ENCODE data around the gene SOD1. TPM values are rescaled to one million over a fixed set of nuclear protein-coding genes. Genes with fewer than 3 reads are reported as not detected.

The SOD1 gene
- total RNA-seq, 1 experiment from 2014 or later: 275 TPM

- H2AFZ ChIP-seq (ENCODE audit: low read length): no peak overlapping the region
- H3K4me3 ChIP-seq (ENCODE audit: low read length): no peak overlapping the region
- no peak overlapping the region for H3K4me2 ChIP-seq (ENCODE audit: low read depth, low read length, poor library complexity, severe bottlenecking)
- H3K27ac ChIP-seq (ENCODE audit: low read length): peak overlapping the region; percentile 66
- no peak for DNase-seq
- H3K9me2 ChIP-seq (replicated peaks; ENCODE audit: insufficient read depth, low read length): no peaks in the 10 kb centered on the region
- peaks cover 50% of the 10 kb centered on the region for H3K36me3 ChIP-seq (ENCODE audit: insufficient read depth, low read length)
- no peak overlapping the region for H3K9ac ChIP-seq (ENCODE audit: low read length)
- 0 out of 2 replicates have a peak, but pooled peaks cover 8% of the 10 kb centered on the region for H4K20me1 ChIP-seq (ENCODE audit: insufficient read depth, low read depth, low read length)
- peaks cover 16% of the 10 kb centered on the region for H3K79me2 ChIP-seq (ENCODE audit: low read length)
- H3K9me3 ChIP-seq (ENCODE audit: low read length): no peaks in the 10 kb centered on the region
- no peaks in the 10 kb centered on the region for H3K27me3 ChIP-seq (ENCODE audit: low read length)
- H3K4me1 ChIP-seq (ENCODE audit: low read length): peaks cover 52% of the 10 kb centered on the region
Observed at GRCh38 chr21:31668651-31669491, 9.4 kb downstream of the SOD1 start.

- no peak overlapping the region for H3K4me2 ChIP-seq (ENCODE audit: low read depth, low read length, poor library complexity, severe bottlenecking)
- H3K9me3 ChIP-seq (ENCODE audit: low read length): no peaks in the 10 kb centered on the region
- H3K79me2 ChIP-seq (ENCODE audit: low read length): peaks cover 8% of the 10 kb centered on the region
- peaks cover 46% of the 10 kb centered on the region for H3K36me3 ChIP-seq (ENCODE audit: insufficient read depth, low read length)
- H3K27ac ChIP-seq (ENCODE audit: low read length): peak overlapping the region; percentile 66
- H3K4me1 ChIP-seq (ENCODE audit: low read length): peaks cover 40% of the 10 kb centered on the region
- 0 out of 2 replicates have a peak, but pooled peaks cover 5% of the 10 kb centered on the region for H4K20me1 ChIP-seq (ENCODE audit: insufficient read depth, low read depth, low read length)
- no peaks in the 10 kb centered on the region for H3K9me2 ChIP-seq (replicated peaks; ENCODE audit: insufficient read depth, low read length)
- H3K9ac ChIP-seq (ENCODE audit: low read length): no peak overlapping the region
- H2AFZ ChIP-seq (ENCODE audit: low read length): no peak overlapping the region
- H3K4me3 ChIP-seq (ENCODE audit: low read length): no peak overlapping the region
- no peak for DNase-seq
- H3K27me3 ChIP-seq (ENCODE audit: low read length): no peaks in the 10 kb centered on the region
Observed at GRCh38 chr21:31670070-31670469, 10.6 kb downstream of the SOD1 start.

GRCh38 chr21:31671146-31671716 lies 11.7 kb downstream of the SOD1 start:
- Histone ChIP-seq H3K79me2 (ENCODE audit: low read length) (peaks cover 1% of the 10 kb centered on the region; the same call in 1 of the 2 replicates), H3K36me3 (ENCODE audit: insufficient read depth, low read length) (peaks cover 38% of the 10 kb centered on the region), H3K4me3 (ENCODE audit: low read length) (no peak overlapping the region), H4K20me1 (ENCODE audit: insufficient read depth, low read depth, low read length) (no peaks in the 10 kb centered on the region), H3K9ac (ENCODE audit: low read length) (no peak overlapping the region), H3K4me2 (ENCODE audit: low read depth, low read length, poor library complexity, severe bottlenecking) (no peak overlapping the region), H2AFZ (ENCODE audit: low read length) (no peak overlapping the region), H3K4me1 (ENCODE audit: low read length) (peaks cover 40% of the 10 kb centered on the region), H3K27me3 (ENCODE audit: low read length) (no peaks in the 10 kb centered on the region), H3K27ac (ENCODE audit: low read length) (no peak overlapping the region), H3K9me3 (ENCODE audit: low read length) (no peaks in the 10 kb centered on the region), H3K9me2 (replicated peaks; ENCODE audit: insufficient read depth, low read length) (no peaks in the 10 kb centered on the region)
- no peak for DNase-seq

- Histone ChIP-seq H3K27ac (ENCODE audit: low read length) (no peak overlapping the region), H3K79me2 (ENCODE audit: low read length) (no peaks in the 10 kb centered on the region), H3K4me1 (ENCODE audit: low read length) (peaks cover 40% of the 10 kb centered on the region), H4K20me1 (ENCODE audit: insufficient read depth, low read depth, low read length) (no peaks in the 10 kb centered on the region), H3K4me3 (ENCODE audit: low read length) (no peak overlapping the region), H3K9me2 (replicated peaks; ENCODE audit: insufficient read depth, low read length) (no peaks in the 10 kb centered on the region), H3K4me2 (ENCODE audit: low read depth, low read length, poor library complexity, severe bottlenecking) (no peak overlapping the region), H3K9ac (ENCODE audit: low read length) (no peak overlapping the region), H2AFZ (ENCODE audit: low read length) (no peak overlapping the region), H3K27me3 (ENCODE audit: low read length) (no peaks in the 10 kb centered on the region), H3K36me3 (ENCODE audit: insufficient read depth, low read length) (peaks cover 31% of the 10 kb centered on the region), H3K9me3 (ENCODE audit: low read length) (no peaks in the 10 kb centered on the region)
- DNase-seq: no peak
Observed at GRCh38 chr21:31671931-31672330, 12.4 kb downstream of the SOD1 start.

GRCh38 chr21:31673321-31673912 lies 13.9 kb downstream of the SOD1 start:
- Histone ChIP-seq H3K4me2 (ENCODE audit: low read depth, low read length, poor library complexity, severe bottlenecking) (no peak overlapping the region), H3K79me2 (ENCODE audit: low read length) (0 out of 2 replicates have a peak, but pooled peaks cover 2% of the 10 kb centered on the region), H3K27me3 (ENCODE audit: low read length) (no peaks in the 10 kb centered on the region), H3K4me3 (ENCODE audit: low read length) (no peak overlapping the region), H3K36me3 (ENCODE audit: insufficient read depth, low read length) (peaks cover 29% of the 10 kb centered on the region), H3K9me2 (replicated peaks; ENCODE audit: insufficient read depth, low read length) (no peaks in the 10 kb centered on the region), H4K20me1 (ENCODE audit: insufficient read depth, low read depth, low read length) (no peaks in the 10 kb centered on the region), H3K27ac (ENCODE audit: low read length) (no peak overlapping the region; the same call in 1 of the 2 replicates), H2AFZ (ENCODE audit: low read length) (no peak overlapping the region), H3K9ac (ENCODE audit: low read length) (no peak overlapping the region), H3K9me3 (ENCODE audit: low read length) (no peaks in the 10 kb centered on the region), H3K4me1 (ENCODE audit: low read length) (peaks cover 44% of the 10 kb centered on the region)
- no peak for DNase-seq

- Histone ChIP-seq H3K4me1 (ENCODE audit: low read length) (peaks cover 35% of the 10 kb centered on the region), H3K79me2 (ENCODE audit: low read length) (peaks cover 10% of the 10 kb centered on the region), H3K36me3 (ENCODE audit: insufficient read depth, low read length) (peaks cover 34% of the 10 kb centered on the region), H3K9me2 (replicated peaks; ENCODE audit: insufficient read depth, low read length) (no peaks in the 10 kb centered on the region), H3K9me3 (ENCODE audit: low read length) (no peaks in the 10 kb centered on the region), H3K9ac (ENCODE audit: low read length) (no peak overlapping the region), H3K27ac (ENCODE audit: low read length) (peak overlapping the region; percentile 64), H3K27me3 (ENCODE audit: low read length) (no peaks in the 10 kb centered on the region), H2AFZ (ENCODE audit: low read length) (no peak overlapping the region), H4K20me1 (ENCODE audit: insufficient read depth, low read depth, low read length) (no peaks in the 10 kb centered on the region), H3K4me2 (ENCODE audit: low read depth, low read length, poor library complexity, severe bottlenecking) (no peak overlapping the region), H3K4me3 (ENCODE audit: low read length) (no peak overlapping the region)
- no peak for DNase-seq
Observed at GRCh38 chr21:31675318-31675717, 15.8 kb downstream of the SOD1 start.

GRCh38 chr21:31675960-31676359 lies 16.5 kb downstream of the SOD1 start:
- H3K4me1 ChIP-seq (ENCODE audit: low read length): peaks cover 35% of the 10 kb centered on the region
- H3K4me3 ChIP-seq (ENCODE audit: low read length): no peak overlapping the region
- H3K4me2 ChIP-seq (ENCODE audit: low read depth, low read length, poor library complexity, severe bottlenecking): no peak overlapping the region
- H4K20me1 ChIP-seq (ENCODE audit: insufficient read depth, low read depth, low read length): no peaks in the 10 kb centered on the region
- no peaks in the 10 kb centered on the region for H3K27me3 ChIP-seq (ENCODE audit: low read length)
- peaks cover 40% of the 10 kb centered on the region for H3K36me3 ChIP-seq (ENCODE audit: insufficient read depth, low read length)
- H2AFZ ChIP-seq (ENCODE audit: low read length): no peak overlapping the region
- H3K9ac ChIP-seq (ENCODE audit: low read length): no peak overlapping the region
- H3K9me3 ChIP-seq (ENCODE audit: low read length): no peaks in the 10 kb centered on the region
- DNase-seq: peak; percentile 63
- no peaks in the 10 kb centered on the region for H3K9me2 ChIP-seq (replicated peaks; ENCODE audit: insufficient read depth, low read length)
- H3K79me2 ChIP-seq (ENCODE audit: low read length): peaks cover 15% of the 10 kb centered on the region
- H3K27ac ChIP-seq (ENCODE audit: low read length): peak overlapping the region; percentile 64

GRCh38 chr21:31677047-31677446 lies 17.6 kb downstream of the SOD1 start:
- no peak overlapping the region for H3K9ac ChIP-seq (ENCODE audit: low read length)
- no peaks in the 10 kb centered on the region for H3K9me2 ChIP-seq (replicated peaks; ENCODE audit: insufficient read depth, low read length)
- H3K36me3 ChIP-seq (ENCODE audit: insufficient read depth, low read length): peaks cover 46% of the 10 kb centered on the region
- H3K9me3 ChIP-seq (ENCODE audit: low read length): no peaks in the 10 kb centered on the region
- H3K4me3 ChIP-seq (ENCODE audit: low read length): no peak overlapping the region
- H3K27me3 ChIP-seq (ENCODE audit: low read length): no peaks in the 10 kb centered on the region
- H3K4me1 ChIP-seq (ENCODE audit: low read length): peaks cover 35% of the 10 kb centered on the region
- H3K4me2 ChIP-seq (ENCODE audit: low read depth, low read length, poor library complexity, severe bottlenecking): no peak overlapping the region
- H2AFZ ChIP-seq (ENCODE audit: low read length): no peak overlapping the region
- DNase-seq: no peak
- no peaks in the 10 kb centered on the region for H4K20me1 ChIP-seq (ENCODE audit: insufficient read depth, low read depth, low read length)
- 0 out of 2 replicates have a peak overlapping the region, but pooled peaks have one; percentile 25 for H3K27ac ChIP-seq (ENCODE audit: low read length)
- peaks cover 22% of the 10 kb centered on the region for H3K79me2 ChIP-seq (ENCODE audit: low read length)
